Right ventricle myocardium superior (tissue), 1 donor: ENCODE results near the gene EPB41L3. TPM values are rescaled to one million over a fixed set of nuclear protein-coding genes. Genes with fewer than 3 reads are reported as not detected.

Experiments used
- ATAC-seq: fragments of 200-7000 bp; cut with Tn5 transposase; one replicate; pipeline ENCODE4 v1.9.1; 2020; ENCODE audit warnings: mild to moderate bottlenecking; ENCODE audit not compliant: poor library complexity
- DNase-seq: peaks from one replicate; pipeline ENCODE4 v3.0.0-alpha.2; 2020
- intact Hi-C: fragments of 100-400 bp; cut with DNase I; formaldehyde crosslinking; loops from one replicate; pipeline ENCODE4 v1.11.2; 2022
- total RNA-seq: library from RNA; stranded (reverse); fragmentation: NEBNext Ultra II Directional; extraction: Animal tissue kit (Norgen Biotek cat#: 25700); gene quantifications from one replicate; pipeline ENCODE4 v1.2.1, GENCODE V29; 2021
- donor health status: DM: no; HTN: yes; CAD: no; lungs with severe emphysema.

The EPB41L3 gene
- total RNA-seq, 1 donor from 2014 or later = 6.8 TPM

GRCh38 chr18:5389356-5389755 lies 154.4 kb downstream of the EPB41L3 start:
- intact Hi-C loops = no loop called here
- no peak for ATAC-seq

GRCh38 chr18:5388896-5389295 lies 154.9 kb downstream of the EPB41L3 start:
- ATAC-seq (no peak), DNase-seq (no peak)
- intact Hi-C loops = no loop called here

More at GRCh38 chr18:5389356-5389755, 154.4 kb downstream of the EPB41L3 start:
- DNase-seq = no peak

- DNase-seq = no peak
- ATAC-seq = no peak
- intact Hi-C loops = no loop called here
Measured at GRCh38 chr18:5380586-5380985, 163.2 kb downstream of the EPB41L3 start.

- ATAC-seq = no peak
- no peak for DNase-seq
- intact Hi-C loops = no loop called here
Measured at GRCh38 chr18:5376986-5377385, 166.8 kb downstream of the EPB41L3 start.

GRCh38 chr18:5370332-5370731 lies 173.5 kb downstream of the EPB41L3 start:
- ATAC-seq = no peak
- DNase-seq = no peak
- intact Hi-C loops = no loop called here

GRCh38 chr18:5369513-5369912 lies 174.3 kb downstream of the EPB41L3 start:
- no peak for ATAC-seq
- DNase-seq = no peak
- intact Hi-C loops = no loop called here

GRCh38 chr18:5365443-5365842 lies 178.4 kb downstream of the EPB41L3 start:
- ATAC-seq (no peak), DNase-seq (no peak)
- intact Hi-C loops = no loop called here

- intact Hi-C loops = no loop called here
- ATAC-seq (no peak), DNase-seq (no peak)
Measured at GRCh38 chr18:5350636-5351035, 193.2 kb downstream of the EPB41L3 start.

Other genes with a start within 250 kb of the EPB41L3 start
- 7.8 TPM for gene ZBTB14, start 248.3 kb downstream of the EPB41L3 start, total RNA-seq